HEK293 (cell line): ENCODE data around the gene ATG10.

Experiments
- ZNF169 ChIP-seq: fragments of 450-650 bp; formaldehyde crosslinking; IDR thresholded peaks from 2 replicates; pipeline ENCODE4 v1.5.1; 2016; ENCODE audit warnings: missing biosample characterization, missing genetic modification characterization
- ZNF501 ChIP-seq: fragments of 450-650 bp; formaldehyde crosslinking; IDR thresholded peaks from 2 replicates; pipeline ENCODE4 v1.5.1; 2016; ENCODE audit warnings: missing biosample characterization, missing genetic modification characterization
- TF ChIP-seq, protein P1 (sequence below): fragments of 450-650 bp; formaldehyde crosslinking; IDR thresholded peaks from 2 replicates; pipeline ENCODE4 v1.5.1; 2016; ENCODE audit warnings: missing biosample characterization, missing genetic modification characterization

DNA sequence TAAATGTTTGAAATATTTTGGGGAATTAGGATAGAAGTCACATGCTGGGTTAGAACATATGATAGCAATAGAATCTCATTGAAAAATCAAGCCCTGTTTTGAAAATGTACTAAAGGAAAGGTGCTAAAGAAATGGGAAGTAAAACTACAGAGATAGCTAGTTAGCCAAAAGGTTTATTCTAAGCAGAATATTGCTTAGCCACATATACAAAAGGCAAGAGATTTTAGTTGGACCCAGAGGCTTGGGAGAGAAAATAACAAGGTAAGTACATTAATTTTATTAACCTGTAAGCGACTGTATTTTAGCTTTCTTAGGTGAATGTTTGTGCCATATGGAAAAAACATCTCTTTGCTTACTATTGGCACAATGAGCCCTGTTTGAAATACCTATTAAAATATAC lies 198.1 kb downstream of the ATG10 start:
- no peak for TF ChIP-seq ZNF501
- no peak for TF ChIP-seq ZNF169 (tag by site-specific recombination)
- TF ChIP-seq, protein P1, sequence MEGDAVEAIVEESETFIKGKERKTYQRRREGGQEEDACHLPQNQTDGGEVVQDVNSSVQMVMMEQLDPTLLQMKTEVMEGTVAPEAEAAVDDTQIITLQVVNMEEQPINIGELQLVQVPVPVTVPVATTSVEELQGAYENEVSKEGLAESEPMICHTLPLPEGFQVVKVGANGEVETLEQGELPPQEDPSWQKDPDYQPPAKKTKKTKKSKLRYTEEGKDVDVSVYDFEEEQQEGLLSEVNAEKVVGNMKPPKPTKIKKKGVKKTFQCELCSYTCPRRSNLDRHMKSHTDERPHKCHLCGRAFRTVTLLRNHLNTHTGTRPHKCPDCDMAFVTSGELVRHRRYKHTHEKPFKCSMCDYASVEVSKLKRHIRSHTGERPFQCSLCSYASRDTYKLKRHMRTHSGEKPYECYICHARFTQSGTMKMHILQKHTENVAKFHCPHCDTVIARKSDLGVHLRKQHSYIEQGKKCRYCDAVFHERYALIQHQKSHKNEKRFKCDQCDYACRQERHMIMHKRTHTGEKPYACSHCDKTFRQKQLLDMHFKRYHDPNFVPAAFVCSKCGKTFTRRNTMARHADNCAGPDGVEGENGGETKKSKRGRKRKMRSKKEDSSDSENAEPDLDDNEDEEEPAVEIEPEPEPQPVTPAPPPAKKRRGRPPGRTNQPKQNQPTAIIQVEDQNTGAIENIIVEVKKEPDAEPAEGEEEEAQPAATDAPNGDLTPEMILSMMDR (tag by site-specific recombination): no peak
